Suppressor macrophage treated with lipopolysaccharide for 1 hour (primary cell): Measurements from ENCODE around the gene CCND3.
"Not testable (repeated sequence)": the region's sequence is repeated elsewhere in the genome, so short reads cannot be mapped to it uniquely, and the experiment has no call there.

ENCODE experiments used
- DNase-seq, 3 donors: peaks; one replicate each; pipeline ENCODE4 v3.0.0-alpha.2; 2020 to 2022

The CCND3 gene

GRCh38 chr6:41947581-41948220 is 6.1 kb upstream of the CCND3 start:
- DNase-seq: no peak

- peak in 2 of 3 donors; percentile 64 to 65 for DNase-seq
Observed at GRCh38 chr6:41943456-41943855, 1.8 kb upstream of the CCND3 start.

DNA sequence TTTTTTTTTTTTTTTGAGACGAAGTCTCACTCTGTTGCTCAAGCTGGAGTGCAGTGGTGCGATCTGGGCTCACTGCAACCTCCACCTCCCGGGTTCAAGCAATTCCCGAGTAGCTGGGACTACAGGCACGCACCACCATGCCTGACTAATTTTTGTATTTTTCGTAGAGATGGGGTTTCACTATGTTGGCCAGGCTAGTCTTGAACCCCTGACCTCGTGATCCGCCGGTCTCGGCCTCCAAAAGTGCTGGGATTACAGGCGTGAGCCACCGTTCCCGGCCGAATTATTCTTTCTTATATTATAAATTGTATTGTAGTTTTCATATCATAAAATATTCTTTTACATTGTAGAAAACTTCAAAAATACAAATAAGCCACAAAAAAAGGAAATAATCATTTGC is 1.3 kb upstream of the CCND3 start:
- not testable (repeated sequence) for DNase-seq

- peak in 1 of 3 donors; percentile 65 for DNase-seq
Observed at GRCh38 chr6:41942067-41942851, 651 bp upstream of the CCND3 start.

- peak; percentile 55 to 80 (median 57) for DNase-seq
Observed at GRCh38 chr6:41940759-41941279, 789 bp downstream of the CCND3 start.

DNA sequence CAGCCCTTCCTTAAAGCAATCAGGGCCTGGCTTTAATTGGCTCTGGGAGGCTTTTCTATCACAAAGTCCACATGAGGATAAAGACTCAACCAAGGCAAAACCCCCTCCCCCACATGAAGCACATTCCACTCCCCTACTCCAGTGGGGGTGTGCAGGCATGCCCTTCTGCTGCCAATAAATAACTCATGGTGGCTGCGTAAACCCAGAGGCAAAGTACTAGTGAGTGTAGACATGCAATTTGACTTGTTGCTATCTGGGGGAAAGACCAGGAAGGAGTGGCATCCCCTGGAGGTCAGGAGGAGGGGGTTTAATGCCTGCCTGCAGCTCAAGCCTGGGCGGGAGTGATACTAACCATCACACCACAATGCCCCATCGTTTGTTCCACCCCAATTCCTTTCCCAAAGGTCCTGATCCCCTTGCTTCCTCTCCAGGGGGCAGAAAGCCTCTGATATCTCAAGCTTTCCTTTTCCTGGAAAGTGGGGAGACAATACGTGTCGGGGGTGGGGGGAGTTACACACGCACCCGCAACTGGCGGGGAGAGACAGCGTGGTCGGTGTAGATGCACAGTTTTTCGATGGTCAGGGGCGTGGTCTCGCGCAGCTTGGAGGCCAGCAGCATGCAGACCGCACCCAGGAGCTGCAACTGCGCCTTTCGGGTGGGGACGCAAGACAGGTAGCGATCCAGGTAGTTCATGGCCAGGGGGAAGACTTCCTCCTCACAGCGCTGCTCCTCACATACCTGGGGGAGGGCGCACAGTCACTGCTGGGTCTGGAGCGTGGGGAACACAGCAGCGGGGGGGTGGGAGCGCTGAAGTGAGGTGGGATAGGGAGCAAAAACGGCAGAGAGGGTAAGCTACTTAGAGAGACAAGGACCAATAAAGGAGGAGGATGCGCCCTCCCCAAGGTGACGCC is 1.5 kb downstream of the CCND3 start:
- peak in 2 of 3 donors; percentile 19 to 25 for DNase-seq

DNA sequence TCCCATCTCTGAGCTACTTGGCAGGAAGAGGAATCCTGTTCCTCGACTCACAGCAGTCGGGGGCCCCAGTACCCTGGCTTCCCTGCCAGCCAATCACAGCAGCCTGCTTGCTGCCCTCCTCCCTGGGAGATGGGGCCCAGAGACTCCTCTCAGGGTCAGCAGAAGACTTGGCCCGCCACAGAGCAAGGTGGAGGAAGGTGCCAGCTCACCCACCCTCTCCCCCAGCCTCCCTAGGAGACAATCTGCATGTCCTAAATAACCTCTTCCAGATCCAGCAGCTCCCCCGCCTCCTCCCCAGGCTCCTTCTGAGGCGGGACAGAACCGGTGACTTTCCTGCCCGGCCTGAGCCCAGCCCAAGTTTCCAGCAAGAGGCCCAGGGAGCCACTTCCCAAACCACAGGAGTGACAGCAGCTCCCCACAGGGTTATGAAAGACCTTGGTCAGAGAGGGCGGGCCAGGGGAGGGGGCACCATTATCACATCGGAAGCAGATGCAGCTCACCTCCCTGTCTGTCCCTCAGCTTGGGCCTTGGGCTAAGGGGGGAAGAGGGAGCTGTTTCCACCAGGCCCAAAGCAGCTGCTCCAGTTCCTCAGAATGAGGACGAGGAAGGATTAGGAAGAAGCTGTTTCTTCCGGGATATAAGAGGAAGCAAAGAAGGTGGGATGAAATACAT is 2.3 kb downstream of the CCND3 start:
- DNase-seq: peak; percentile 69 to 76 (median 69)

- DNase-seq: no peak
Observed at GRCh38 chr6:41938590-41939175, 2.9 kb downstream of the CCND3 start.

- DNase-seq: peak; percentile 68 to 80 (median 75)
Observed at GRCh38 chr6:41937861-41938574, 3.6 kb downstream of the CCND3 start.

DNA sequence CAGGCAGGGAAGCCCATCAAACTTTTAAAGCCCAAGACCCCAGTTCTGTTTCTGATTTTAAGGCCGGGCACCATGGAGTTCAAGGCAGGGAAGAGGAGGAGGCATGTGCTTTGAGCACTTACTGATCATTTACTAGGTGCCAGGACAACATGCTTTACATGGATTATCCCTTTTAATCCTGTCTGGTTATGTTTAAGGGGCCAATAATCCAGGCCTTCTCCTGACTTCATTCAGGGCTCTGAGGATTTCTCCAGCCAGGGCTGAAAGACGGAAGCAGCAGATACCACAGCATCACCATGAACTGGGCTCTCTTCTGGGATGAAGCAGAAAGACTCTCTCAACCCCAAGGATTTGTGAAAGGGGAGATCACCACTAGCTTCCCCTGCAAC is 4.1 kb downstream of the CCND3 start:
- DNase-seq: no peak

DNA sequence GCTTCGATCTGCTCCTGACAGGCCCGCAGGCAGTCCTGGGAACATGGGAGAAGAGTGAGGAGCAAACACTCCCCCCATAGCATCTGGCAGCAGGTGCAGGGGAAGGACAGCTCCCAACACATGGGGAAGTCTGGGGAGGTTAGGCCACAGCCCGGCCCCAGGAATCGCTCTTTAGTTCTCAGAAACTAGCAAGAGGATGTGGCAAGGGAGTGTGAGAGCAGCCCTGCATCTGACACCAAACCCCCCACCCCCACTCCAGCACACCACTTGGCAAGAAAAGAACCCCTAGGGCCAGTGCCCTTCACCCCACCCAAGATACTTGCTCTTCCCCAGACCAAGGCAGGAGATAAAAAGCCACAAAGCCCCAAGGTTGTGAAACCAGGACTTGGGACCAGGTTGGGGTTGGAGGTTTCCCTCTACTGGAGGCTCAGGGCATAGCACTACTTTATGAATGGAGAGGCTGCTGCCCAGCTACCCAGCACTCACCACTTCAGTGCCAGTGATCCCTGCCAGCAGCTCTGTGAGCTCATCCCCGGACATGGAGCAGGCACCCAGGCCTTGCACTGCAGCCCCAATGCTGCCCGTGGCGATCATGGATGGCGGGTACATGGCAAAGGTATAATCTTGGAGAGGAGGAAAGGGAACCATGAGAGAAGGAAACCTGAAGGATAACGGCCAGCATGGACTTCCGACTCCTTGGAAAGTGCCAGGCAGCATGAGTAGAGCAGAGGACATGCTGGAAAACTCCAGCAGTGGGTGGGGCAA is 5.4 kb downstream of the CCND3 start:
- DNase-seq: peak; percentile 83 to 87 (median 85)

- no peak for DNase-seq
Observed at GRCh38 chr6:41935685-41936072, 5.9 kb downstream of the CCND3 start.

GRCh38 chr6:41935193-41935574 is 6.4 kb downstream of the CCND3 start:
- no peak for DNase-seq

DNA sequence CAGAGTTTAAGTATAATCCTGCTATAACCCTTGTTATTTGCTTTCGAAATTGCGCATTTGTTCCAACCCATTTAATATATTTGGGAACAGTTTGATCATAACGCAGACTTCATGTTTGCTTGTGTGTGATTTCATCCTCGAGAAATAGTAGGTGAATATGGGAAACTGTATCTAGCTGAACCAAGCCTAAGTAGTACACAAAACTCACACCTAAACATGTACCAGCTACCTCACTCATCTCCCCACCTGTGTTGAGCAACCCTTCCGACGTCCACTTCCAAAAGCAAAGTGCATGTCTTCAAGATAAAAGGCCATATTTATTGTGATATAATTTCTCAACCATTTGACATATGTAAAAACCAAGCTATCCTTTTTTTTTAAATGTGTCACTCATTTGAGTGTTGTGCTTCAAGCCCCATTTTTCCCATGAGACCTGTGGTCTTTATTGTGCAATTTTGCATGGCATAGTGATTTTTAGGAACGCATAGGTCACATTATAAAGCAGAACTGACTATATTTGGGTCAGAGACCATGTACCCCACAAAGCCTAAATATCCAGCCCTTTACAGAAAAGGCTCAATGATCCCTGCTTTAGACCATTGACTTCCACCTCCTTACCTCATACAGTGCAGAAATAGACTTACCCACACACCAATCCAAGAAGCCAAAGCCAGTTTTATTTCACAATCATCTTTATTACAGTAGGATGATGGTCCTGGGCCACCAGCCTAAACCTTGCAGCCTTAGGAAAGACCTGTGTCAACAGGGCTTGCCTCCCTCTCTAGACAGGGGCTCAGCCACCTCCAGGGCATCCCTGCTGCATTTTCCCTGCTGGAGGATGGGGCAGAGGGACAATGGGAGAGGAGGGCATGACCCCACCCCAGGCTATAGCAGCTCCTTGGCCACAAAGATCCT is 7.1 kb downstream of the CCND3 start:
- DNase-seq: no peak

DNA sequence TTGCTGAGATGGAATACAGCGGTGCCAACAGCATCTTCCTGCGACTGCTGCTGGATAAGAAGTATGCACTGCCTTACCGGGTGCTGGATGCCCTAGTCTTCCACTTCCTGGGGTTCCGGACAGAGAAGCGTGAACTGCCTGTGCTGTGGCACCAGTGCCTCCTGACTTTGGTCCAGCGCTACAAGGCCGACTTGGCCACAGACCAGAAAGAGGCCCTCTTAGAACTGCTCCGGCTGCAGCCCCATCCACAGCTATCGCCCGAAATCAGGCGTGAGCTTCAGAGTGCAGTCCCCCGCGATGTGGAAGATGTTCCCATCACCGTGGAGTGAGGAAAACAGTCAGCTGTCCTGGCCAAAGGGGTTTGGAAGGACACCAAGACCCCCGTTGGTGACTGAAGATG is 9.2 kb downstream of the CCND3 start:
- DNase-seq: no peak

GRCh38 chr6:41931792-41932191 is 9.8 kb downstream of the CCND3 start:
- DNase-seq: no peak

DNA sequence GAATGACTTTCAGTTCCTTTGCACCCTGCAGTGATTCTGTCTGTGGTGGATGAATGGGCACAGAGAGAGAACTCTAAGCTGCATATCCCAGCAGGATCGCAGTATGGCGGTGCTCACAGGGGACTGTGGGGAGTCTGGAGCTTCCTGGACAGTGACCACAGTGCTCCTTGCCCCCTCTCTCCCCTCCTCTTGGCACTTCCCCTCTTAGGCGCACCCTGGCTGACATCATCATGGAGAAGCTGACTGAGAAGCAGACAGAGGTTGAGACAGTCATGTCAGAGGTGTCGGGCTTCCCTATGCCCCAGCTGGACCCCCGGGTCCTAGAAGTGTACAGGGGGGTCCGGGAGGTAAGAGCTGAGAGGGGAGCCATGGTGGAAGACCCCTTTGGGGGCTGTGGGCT is 11.7 kb downstream of the CCND3 start:
- peak; percentile 45 to 60 (median 52) for DNase-seq

- DNase-seq: no peak
Observed at GRCh38 chr6:41927253-41927652, 14.4 kb downstream of the CCND3 start.

GRCh38 chr6:41922154-41922553 is 19.5 kb downstream of the CCND3 start:
- no peak for DNase-seq

DNA sequence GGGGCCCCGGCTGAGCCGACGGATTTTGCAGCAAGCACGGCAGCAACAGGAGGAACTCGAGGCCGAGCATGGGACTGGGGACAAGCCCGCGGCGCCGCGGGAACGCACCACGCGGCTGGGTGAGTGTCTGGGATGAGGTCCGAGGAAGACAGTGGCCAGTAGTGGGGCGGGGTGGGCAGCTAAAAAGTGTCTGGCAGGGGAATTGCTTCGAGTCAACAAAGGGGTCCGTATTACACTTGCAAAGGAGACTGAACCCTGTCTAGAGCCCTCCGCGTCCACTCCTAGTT is 20.0 kb downstream of the CCND3 start:
- peak in 1 of 3 donors; percentile 68 for DNase-seq
